HG03520 (cell line): ENCODE data around the gene PHEX.

Experiments used
- ATAC-seq: cut with Tn5 transposase; IDR thresholded peaks from one replicate; pipeline ENCODE4 v1.9.1; 2021; ENCODE audit warnings: mild to moderate bottlenecking, moderate library complexity; ENCODE audit not compliant: unreplicated experiment

The PHEX gene

GRCh38 chrX:22032084-22032483 is at the start of gene PHEX:
PHEX (plus strand) TSS chrX:22032325; CDS start chrX:22033006, 681 bp downstream.
- ATAC-seq, result no peak

GRCh38 chrX:21985332-21985777 is 46.8 kb upstream of the PHEX start:
- peak; percentile 94 for ATAC-seq

GRCh38 chrX:21986596-21986995 is 45.5 kb upstream of the PHEX start:
- no peak for ATAC-seq

- ATAC-seq, result no peak
These were observed 42.7 kb upstream of the PHEX start for GRCh38 chrX:21989384-21989783.

- ATAC-seq, result no peak
These were observed 41.3 kb upstream of the PHEX start for GRCh38 chrX:21990832-21991231.

GRCh38 chrX:21991504-21991903 is 40.6 kb upstream of the PHEX start:
- ATAC-seq, result no peak

- peak; percentile 74 for ATAC-seq
These were observed 38.9 kb upstream of the PHEX start for GRCh38 chrX:21993265-21993664.

GRCh38 chrX:21996872-21997455 is 35.2 kb upstream of the PHEX start:
- no peak for ATAC-seq

GRCh38 chrX:21998037-21998436 is 34.1 kb upstream of the PHEX start:
- no peak for ATAC-seq

GRCh38 chrX:22004866-22005265 is 27.3 kb upstream of the PHEX start:
- ATAC-seq, result no peak

GRCh38 chrX:22012051-22012450 is 20.1 kb upstream of the PHEX start:
- ATAC-seq, result no peak

- ATAC-seq, result no peak
These were observed 19.2 kb upstream of the PHEX start for GRCh38 chrX:22012931-22013330.

GRCh38 chrX:22015139-22015750 is 16.9 kb upstream of the PHEX start:
- no peak for ATAC-seq

GRCh38 chrX:22021751-22022324 is 10.3 kb upstream of the PHEX start:
- no peak for ATAC-seq

- ATAC-seq, result no peak
These were observed 7.5 kb upstream of the PHEX start for GRCh38 chrX:22024577-22024976.

- no peak for ATAC-seq
These were observed 6.4 kb upstream of the PHEX start for GRCh38 chrX:22025751-22026150.

- no peak for ATAC-seq
These were observed 5.4 kb upstream of the PHEX start for GRCh38 chrX:22026731-22027130.

GRCh38 chrX:22032506-22032905 is 381 bp downstream of the PHEX start:
- no peak for ATAC-seq

- ATAC-seq, result no peak
These were observed 1.7 kb downstream of the PHEX start for GRCh38 chrX:22033818-22034217.

- ATAC-seq, result no peak
These were observed 3.1 kb downstream of the PHEX start for GRCh38 chrX:22035236-22035635.

- no peak for ATAC-seq
These were observed 5.1 kb downstream of the PHEX start for GRCh38 chrX:22037225-22037624.

GRCh38 chrX:22037911-22038537 is 5.9 kb downstream of the PHEX start:
- no peak for ATAC-seq
